ENCODE data around the gene XRCC5.

Gene XRCC5

DNA sequence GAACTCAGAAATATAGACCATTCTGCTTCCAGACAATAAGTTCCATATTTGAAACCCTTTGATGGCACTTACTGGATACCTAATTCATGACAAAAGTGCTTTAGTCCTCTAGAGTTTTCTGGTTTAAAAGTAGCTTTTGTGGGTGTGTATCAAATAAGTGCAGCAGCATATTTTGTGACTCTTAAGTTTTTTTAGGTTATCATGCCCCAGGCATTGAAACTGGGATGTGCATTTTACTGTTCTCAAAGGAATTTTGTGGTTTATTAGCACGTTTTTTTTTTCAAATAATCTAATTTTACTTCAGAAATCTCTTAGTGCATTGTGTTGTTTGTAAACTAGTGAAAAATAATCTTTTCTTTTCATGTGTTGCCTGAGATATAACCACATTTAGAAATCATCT is 1.5 kb downstream of the XRCC5 start:
- H3K27me3 ChIP-seq (ENCODE audit: low read depth, low read length): no peaks in the 10 kb centered on the region
- no peaks in the 10 kb centered on the region for H3K9me3 ChIP-seq (ENCODE audit: control insufficient read depth in 1 of 2, low read length in 2 of 2)
- H3K4me1 ChIP-seq (ENCODE audit: control insufficient read depth in 1 of 2, insufficient read depth in 2 of 2, low read length in 2 of 2): peaks cover 17 to 38% of the 10 kb centered on the region in 2 donors
- H3K36me3 ChIP-seq (ENCODE audit: control insufficient read depth in 1 of 2, insufficient read depth in 2 of 2, low read length in 2 of 2): peaks cover 24 to 30% of the 10 kb centered on the region in 2 donors
- peak overlapping the region; percentile 67 to 79 for H3K4me3 ChIP-seq (ENCODE audit: low read depth in 1 of 2, low read length in 2 of 2)
- peak overlapping the region; percentile 99 for H3K27ac ChIP-seq (ENCODE audit: low read length)

DNA sequence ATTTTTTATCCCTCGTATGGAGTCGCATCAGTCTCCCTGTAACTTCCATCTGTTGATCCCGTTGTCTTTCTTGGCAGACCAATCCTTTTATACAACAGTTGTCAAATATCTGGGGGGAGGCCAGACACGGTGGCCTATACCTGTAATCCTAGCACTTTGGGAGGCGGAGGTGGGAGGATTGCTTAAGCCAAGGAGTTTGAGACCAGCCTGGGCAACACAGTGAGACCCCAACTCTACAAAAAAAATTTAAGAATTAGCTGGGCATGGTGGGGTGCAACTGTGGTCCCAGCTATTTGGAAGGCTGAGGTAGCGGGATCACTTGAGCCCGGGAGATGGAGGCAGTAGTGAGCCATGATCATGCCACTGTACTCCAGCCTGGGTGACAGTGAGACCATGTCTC is 2.0 kb downstream of the XRCC5 start:
- Histone ChIP-seq H3K27ac (ENCODE audit: low read length) (peak overlapping the region; percentile 99), H3K9me3 (ENCODE audit: control insufficient read depth in 1 of 2, low read length in 2 of 2) (no peaks in the 10 kb centered on the region), H3K4me3 (ENCODE audit: low read depth in 1 of 2, low read length in 2 of 2) (no peak overlapping the region), H3K27me3 (ENCODE audit: low read depth, low read length) (no peaks in the 10 kb centered on the region), H3K4me1 (ENCODE audit: control insufficient read depth in 1 of 2, insufficient read depth in 2 of 2, low read length in 2 of 2) (peaks cover 17 to 43% of the 10 kb centered on the region in 2 donors), H3K36me3 (ENCODE audit: control insufficient read depth in 1 of 2, insufficient read depth in 2 of 2, low read length in 2 of 2) (peaks cover 24 to 30% of the 10 kb centered on the region in 2 donors)

DNA sequence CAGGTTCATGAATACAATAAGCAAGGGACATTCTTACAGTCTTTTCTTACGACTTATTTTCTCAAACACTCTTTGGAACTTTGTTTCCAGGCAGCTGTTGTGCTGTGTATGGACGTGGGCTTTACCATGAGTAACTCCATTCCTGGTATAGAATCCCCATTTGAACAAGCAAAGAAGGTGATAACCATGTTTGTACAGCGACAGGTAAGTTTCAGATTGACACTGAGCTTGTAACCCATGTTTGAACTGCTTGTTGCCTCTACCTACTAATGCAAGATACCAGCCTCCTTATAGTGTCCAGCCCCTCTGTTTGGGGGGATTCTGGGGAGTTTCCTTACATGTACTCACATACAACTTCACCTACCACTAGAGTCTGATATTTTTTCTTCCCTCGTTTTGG is 3.8 kb downstream of the XRCC5 start:
- H3K36me3 ChIP-seq (ENCODE audit: control insufficient read depth in 1 of 2, insufficient read depth in 2 of 2, low read length in 2 of 2): peaks cover 37 to 45% of the 10 kb centered on the region in 2 donors
- H3K27ac ChIP-seq (ENCODE audit: low read length): no peak overlapping the region
- H3K27me3 ChIP-seq (ENCODE audit: low read depth, low read length): no peaks in the 10 kb centered on the region
- peaks cover 17 to 56% of the 10 kb centered on the region in 2 donors for H3K4me1 ChIP-seq (ENCODE audit: control insufficient read depth in 1 of 2, insufficient read depth in 2 of 2, low read length in 2 of 2)
- H3K4me3 ChIP-seq (ENCODE audit: low read depth in 1 of 2, low read length in 2 of 2): no peak overlapping the region
- H3K9me3 ChIP-seq (ENCODE audit: control insufficient read depth in 1 of 2, low read length in 2 of 2): no peaks in the 10 kb centered on the region

DNA sequence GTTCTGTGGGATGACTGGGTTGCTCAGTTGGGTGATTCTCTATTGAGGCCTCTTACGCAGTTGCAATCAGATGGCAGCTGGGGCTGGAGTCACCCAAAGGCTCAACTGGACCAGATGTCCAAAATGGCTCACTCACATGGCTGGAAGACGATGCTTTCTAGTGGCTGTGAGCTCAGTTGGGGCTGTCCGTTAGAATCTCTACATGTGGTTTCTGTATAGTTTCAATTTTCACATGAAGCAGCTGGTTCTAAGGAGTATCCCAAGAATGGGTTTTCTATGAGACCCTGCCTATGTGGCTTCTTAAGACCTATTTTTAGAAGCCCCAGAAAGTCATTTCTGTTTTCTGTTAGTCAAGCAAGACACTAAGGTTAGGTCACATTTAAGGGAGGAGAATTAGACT is 4.4 kb downstream of the XRCC5 start:
- H3K4me1 ChIP-seq (ENCODE audit: control insufficient read depth in 1 of 2, insufficient read depth in 2 of 2, low read length in 2 of 2): peaks cover 17 to 59% of the 10 kb centered on the region in 2 donors
- no peak overlapping the region for H3K4me3 ChIP-seq (ENCODE audit: low read depth in 1 of 2, low read length in 2 of 2)
- H3K27ac ChIP-seq (ENCODE audit: low read length): no peak overlapping the region
- H3K27me3 ChIP-seq (ENCODE audit: low read depth, low read length): no peaks in the 10 kb centered on the region
- no peaks in the 10 kb centered on the region for H3K9me3 ChIP-seq (ENCODE audit: control insufficient read depth in 1 of 2, low read length in 2 of 2)
- peaks cover 37 to 48% of the 10 kb centered on the region in 2 donors for H3K36me3 ChIP-seq (ENCODE audit: control insufficient read depth in 1 of 2, insufficient read depth in 2 of 2, low read length in 2 of 2)

DNA sequence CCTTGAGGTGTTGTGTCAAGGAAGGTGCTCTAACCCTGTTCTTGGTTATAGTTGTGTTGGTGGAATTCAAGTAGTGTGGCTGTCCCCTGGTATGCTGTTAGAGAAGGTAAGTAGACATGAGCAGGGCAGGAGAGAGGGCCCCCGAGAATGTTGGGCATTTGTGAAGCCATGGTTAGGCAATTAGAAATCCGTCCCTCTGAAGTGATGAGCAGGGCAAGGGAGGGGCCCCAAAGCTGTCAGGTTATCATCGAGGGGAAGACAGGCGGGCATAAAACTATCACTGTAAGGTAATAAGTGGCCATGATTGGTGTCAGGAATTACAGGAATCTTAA is 5.2 kb downstream of the XRCC5 start:
- H3K27me3 ChIP-seq (ENCODE audit: low read depth, low read length): no peaks in the 10 kb centered on the region
- H3K4me1 ChIP-seq (ENCODE audit: control insufficient read depth in 1 of 2, insufficient read depth in 2 of 2, low read length in 2 of 2): peaks cover 17 to 59% of the 10 kb centered on the region in 2 donors
- peak overlapping the region in 1 of 2 donors; percentile 71 for H3K4me3 ChIP-seq (ENCODE audit: low read depth in 1 of 2, low read length in 2 of 2)
- no peaks in the 10 kb centered on the region for H3K9me3 ChIP-seq (ENCODE audit: control insufficient read depth in 1 of 2, low read length in 2 of 2)
- peak overlapping the region; percentile 6 for H3K27ac ChIP-seq (ENCODE audit: low read length)
- peaks cover 37 to 56% of the 10 kb centered on the region in 2 donors for H3K36me3 ChIP-seq (ENCODE audit: control insufficient read depth in 1 of 2, insufficient read depth in 2 of 2, low read length in 2 of 2)

DNA sequence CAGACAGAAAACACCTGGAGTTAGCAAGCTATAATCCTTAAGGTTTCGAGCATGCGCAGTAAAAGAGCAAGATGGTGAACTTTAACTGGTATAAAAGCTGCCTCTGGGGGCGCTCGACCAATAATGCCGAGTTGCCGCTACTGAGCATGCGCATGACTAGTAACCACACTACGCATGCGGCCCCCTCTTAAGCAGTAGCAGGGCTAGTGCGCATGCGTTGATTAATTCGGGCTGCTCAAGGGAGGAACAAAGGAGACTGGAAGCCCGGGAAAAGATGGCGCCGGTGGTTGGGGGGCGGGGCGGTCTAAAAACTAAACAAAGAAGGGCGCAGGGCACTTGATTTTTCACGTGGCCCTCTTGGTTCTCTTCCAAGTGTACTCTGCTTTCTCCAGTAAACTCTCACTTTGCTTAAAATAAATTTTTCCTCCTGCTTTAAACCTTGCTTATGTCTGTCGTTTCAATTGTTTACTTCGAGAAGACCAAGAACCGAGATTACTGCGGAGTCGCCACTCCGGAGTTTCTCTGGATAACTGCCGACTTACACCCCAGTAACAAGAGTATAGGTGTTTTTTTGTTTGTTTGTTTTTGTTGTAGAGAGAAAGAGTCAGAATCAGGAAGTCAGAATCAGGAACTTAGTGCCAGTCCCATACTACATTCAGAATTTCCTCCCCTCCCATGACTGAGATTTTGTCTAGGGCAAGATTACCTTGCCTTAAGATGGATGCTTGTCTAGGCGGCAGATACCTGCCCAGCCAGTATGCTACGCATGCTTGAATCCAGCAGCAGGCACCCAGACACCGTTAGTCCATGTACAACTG is 5.8 kb downstream of the XRCC5 start:
- Histone ChIP-seq H3K36me3 (ENCODE audit: control insufficient read depth in 1 of 2, insufficient read depth in 2 of 2, low read length in 2 of 2) (peaks cover 43 to 61% of the 10 kb centered on the region in 2 donors), H3K4me3 (ENCODE audit: low read depth in 1 of 2, low read length in 2 of 2) (peak overlapping the region; percentile 71 to 88), H3K9me3 (ENCODE audit: control insufficient read depth in 1 of 2, low read length in 2 of 2) (no peaks in the 10 kb centered on the region), H3K27ac (ENCODE audit: low read length) (peak overlapping the region; percentile 85), H3K27me3 (ENCODE audit: low read depth, low read length) (no peaks in the 10 kb centered on the region), H3K4me1 (ENCODE audit: control insufficient read depth in 1 of 2, insufficient read depth in 2 of 2, low read length in 2 of 2) (peaks cover 17 to 56% of the 10 kb centered on the region in 2 donors)

DNA sequence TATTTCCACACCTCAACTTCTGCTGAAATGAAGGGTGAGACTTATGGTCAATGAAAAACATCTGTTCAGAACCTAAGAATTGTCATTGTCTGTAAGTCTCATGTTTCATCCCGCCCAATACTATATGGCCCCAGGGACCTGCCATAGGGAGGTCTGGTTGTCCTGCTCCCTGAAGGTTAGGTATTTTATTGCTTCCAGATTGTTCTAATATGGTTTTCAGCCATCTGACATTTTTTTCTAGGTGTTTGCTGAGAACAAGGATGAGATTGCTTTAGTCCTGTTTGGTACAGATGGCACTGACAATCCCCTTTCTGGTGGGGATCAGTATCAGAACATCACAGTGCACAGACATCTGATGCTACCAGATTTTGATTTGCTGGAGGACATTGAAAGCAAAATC is 7.3 kb downstream of the XRCC5 start:
- H3K4me1 ChIP-seq (ENCODE audit: control insufficient read depth in 1 of 2, insufficient read depth in 2 of 2, low read length in 2 of 2): peaks cover 11 to 43% of the 10 kb centered on the region in 2 donors
- no peak overlapping the region for H3K27ac ChIP-seq (ENCODE audit: low read length)
- no peaks in the 10 kb centered on the region for H3K27me3 ChIP-seq (ENCODE audit: low read depth, low read length)
- no peaks in the 10 kb centered on the region for H3K9me3 ChIP-seq (ENCODE audit: control insufficient read depth in 1 of 2, low read length in 2 of 2)
- no peak overlapping the region for H3K4me3 ChIP-seq (ENCODE audit: low read depth in 1 of 2, low read length in 2 of 2)
- peaks cover 57 to 68% of the 10 kb centered on the region in 2 donors for H3K36me3 ChIP-seq (ENCODE audit: control insufficient read depth in 1 of 2, insufficient read depth in 2 of 2, low read length in 2 of 2)

DNA sequence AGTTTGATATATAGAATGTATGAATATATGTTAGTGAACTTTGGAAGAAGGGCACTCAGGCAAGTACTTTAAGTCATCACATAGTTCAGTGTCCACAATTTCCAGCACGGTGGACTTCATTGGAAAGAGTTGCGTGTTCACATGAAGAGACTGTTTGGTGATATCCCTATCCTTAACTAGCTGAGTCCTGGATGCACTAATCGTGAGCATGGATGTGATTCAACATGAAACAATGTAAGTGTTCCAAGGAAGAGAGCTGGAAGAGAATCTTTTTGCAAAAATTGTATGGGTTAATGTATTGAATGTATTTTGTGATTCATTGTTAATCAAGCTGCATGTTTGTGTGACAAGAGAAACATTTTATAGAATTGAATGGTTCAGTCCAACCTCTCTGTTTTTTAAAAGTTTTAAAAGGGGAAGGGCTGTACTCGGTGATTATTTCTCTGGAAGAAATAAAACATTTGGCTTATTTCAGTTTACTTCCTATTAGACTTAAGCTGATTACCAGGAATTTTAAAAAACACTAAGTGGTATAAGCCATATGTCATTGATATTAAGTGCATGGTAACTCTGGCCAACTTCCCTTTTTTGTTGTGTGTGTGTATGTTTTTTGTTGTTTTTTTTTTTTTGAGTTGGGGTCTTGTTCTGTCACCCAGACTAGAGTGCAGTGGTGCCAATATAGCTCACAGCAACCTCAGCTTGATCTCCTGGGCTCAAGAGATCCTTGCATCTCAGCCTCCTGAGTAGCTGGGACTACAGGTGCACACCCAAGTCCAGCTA is 8.6 kb downstream of the XRCC5 start:
- Histone ChIP-seq H3K27me3 (ENCODE audit: low read depth, low read length) (no peaks in the 10 kb centered on the region), H3K27ac (ENCODE audit: low read length) (no peak overlapping the region), H3K9me3 (ENCODE audit: control insufficient read depth in 1 of 2, low read length in 2 of 2) (no peaks in the 10 kb centered on the region), H3K36me3 (ENCODE audit: control insufficient read depth in 1 of 2, insufficient read depth in 2 of 2, low read length in 2 of 2) (peaks cover 65 to 68% of the 10 kb centered on the region in 2 donors), H3K4me3 (ENCODE audit: low read depth in 1 of 2, low read length in 2 of 2) (no peak overlapping the region), H3K4me1 (ENCODE audit: control insufficient read depth in 1 of 2, insufficient read depth in 2 of 2, low read length in 2 of 2) (peaks cover 6 to 35% of the 10 kb centered on the region in 2 donors)

DNA sequence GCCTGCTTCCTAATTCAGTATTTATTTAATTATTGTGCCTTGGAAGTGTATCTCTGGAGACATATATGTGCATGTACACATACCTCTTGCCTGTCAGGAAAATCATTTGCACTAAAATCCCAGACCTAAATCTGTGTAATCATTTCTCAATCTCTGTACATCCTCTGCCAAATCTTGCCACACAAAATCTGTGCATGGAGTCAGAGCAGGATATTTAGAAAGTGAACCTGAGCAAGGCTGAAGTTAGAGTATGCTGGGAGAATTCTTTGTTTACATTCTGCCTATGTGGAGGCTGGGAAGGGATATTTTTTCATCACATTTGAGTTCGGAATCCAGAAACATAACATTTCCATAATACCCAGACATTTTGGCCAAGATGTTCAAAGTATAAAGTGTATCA is 9.3 kb downstream of the XRCC5 start:
- Histone ChIP-seq H3K27ac (ENCODE audit: low read length) (no peak overlapping the region), H3K4me3 (ENCODE audit: low read depth in 1 of 2, low read length in 2 of 2) (no peak overlapping the region), H3K4me1 (ENCODE audit: control insufficient read depth in 1 of 2, insufficient read depth in 2 of 2, low read length in 2 of 2) (peaks cover 6 to 35% of the 10 kb centered on the region in 2 donors), H3K27me3 (ENCODE audit: low read depth, low read length) (no peaks in the 10 kb centered on the region), H3K36me3 (ENCODE audit: control insufficient read depth in 1 of 2, insufficient read depth in 2 of 2, low read length in 2 of 2) (peaks cover 64 to 65% of the 10 kb centered on the region in 2 donors), H3K9me3 (ENCODE audit: control insufficient read depth in 1 of 2, low read length in 2 of 2) (no peaks in the 10 kb centered on the region)

DNA sequence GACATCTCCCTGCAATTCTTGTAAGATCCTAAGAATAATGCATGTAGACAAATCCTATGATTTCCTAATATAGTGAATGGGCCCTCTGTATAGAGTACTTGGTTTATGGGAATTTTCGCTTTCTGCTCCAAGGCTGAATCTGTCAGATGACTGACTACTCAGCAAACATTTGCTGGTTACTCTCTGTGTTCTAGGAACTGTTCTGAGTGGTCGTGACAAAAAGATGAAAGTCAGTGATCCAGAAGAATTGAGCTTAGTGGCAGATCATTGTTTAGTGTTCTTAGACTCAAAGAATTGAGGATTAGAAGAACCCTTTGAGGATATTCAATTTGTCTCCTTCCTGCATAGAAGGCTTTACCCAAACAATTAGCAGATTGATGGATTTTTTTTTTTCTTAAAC is 10.0 kb downstream of the XRCC5 start:
- Histone ChIP-seq H3K27me3 (ENCODE audit: low read depth, low read length) (no peaks in the 10 kb centered on the region), H3K27ac (ENCODE audit: low read length) (no peak overlapping the region), H3K9me3 (ENCODE audit: control insufficient read depth in 1 of 2, low read length in 2 of 2) (no peaks in the 10 kb centered on the region), H3K4me3 (ENCODE audit: low read depth in 1 of 2, low read length in 2 of 2) (no peak overlapping the region), H3K36me3 (ENCODE audit: control insufficient read depth in 1 of 2, insufficient read depth in 2 of 2, low read length in 2 of 2) (peaks cover 63% of the 10 kb centered on the region in 2 donors), H3K4me1 (ENCODE audit: control insufficient read depth in 1 of 2, insufficient read depth in 2 of 2, low read length in 2 of 2) (peaks cover 4 to 34% of the 10 kb centered on the region in 2 donors)

DNA sequence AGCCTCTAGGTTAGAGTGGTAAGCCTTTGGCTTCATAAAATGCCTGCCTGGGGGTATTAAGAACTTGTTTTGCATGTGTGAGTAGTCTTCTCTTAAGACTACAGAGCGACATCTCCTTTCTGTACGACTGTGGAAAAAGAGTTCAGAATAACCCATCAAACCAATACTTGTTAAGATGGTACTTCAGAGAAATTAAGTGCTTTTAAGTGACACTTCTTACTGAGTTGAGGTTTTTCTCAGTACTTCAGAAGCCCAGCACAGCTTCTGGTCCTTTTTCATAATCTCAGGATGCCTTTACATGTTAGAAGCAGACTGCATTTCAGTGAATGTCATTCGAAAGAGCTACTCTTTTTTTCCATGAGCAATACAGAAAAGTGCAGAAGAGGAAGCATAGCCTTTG is 10.8 kb downstream of the XRCC5 start:
- Histone ChIP-seq H3K36me3 (ENCODE audit: control insufficient read depth in 1 of 2, insufficient read depth in 2 of 2, low read length in 2 of 2) (peaks cover 66 to 68% of the 10 kb centered on the region in 2 donors), H3K4me1 (ENCODE audit: control insufficient read depth in 1 of 2, insufficient read depth in 2 of 2, low read length in 2 of 2) (peaks cover 0 to 29% of the 10 kb centered on the region in 2 donors), H3K27ac (ENCODE audit: low read length) (no peak overlapping the region), H3K27me3 (ENCODE audit: low read depth, low read length) (no peaks in the 10 kb centered on the region), H3K9me3 (ENCODE audit: control insufficient read depth in 1 of 2, low read length in 2 of 2) (no peaks in the 10 kb centered on the region), H3K4me3 (ENCODE audit: low read depth in 1 of 2, low read length in 2 of 2) (no peak overlapping the region)

All from muscle layer of duodenum (tissue), 2 donors.